HG03060 (cell line): Measurements from ENCODE around the gene GNG8.

Source experiments
- ATAC-seq: cut with Tn5 transposase; IDR thresholded peaks from one replicate; pipeline ENCODE4 v1.9.1; 2021; ENCODE audit warnings: low read depth, moderate number of reproducible peaks; ENCODE audit not compliant: unreplicated experiment

The GNG8 gene

DNA sequence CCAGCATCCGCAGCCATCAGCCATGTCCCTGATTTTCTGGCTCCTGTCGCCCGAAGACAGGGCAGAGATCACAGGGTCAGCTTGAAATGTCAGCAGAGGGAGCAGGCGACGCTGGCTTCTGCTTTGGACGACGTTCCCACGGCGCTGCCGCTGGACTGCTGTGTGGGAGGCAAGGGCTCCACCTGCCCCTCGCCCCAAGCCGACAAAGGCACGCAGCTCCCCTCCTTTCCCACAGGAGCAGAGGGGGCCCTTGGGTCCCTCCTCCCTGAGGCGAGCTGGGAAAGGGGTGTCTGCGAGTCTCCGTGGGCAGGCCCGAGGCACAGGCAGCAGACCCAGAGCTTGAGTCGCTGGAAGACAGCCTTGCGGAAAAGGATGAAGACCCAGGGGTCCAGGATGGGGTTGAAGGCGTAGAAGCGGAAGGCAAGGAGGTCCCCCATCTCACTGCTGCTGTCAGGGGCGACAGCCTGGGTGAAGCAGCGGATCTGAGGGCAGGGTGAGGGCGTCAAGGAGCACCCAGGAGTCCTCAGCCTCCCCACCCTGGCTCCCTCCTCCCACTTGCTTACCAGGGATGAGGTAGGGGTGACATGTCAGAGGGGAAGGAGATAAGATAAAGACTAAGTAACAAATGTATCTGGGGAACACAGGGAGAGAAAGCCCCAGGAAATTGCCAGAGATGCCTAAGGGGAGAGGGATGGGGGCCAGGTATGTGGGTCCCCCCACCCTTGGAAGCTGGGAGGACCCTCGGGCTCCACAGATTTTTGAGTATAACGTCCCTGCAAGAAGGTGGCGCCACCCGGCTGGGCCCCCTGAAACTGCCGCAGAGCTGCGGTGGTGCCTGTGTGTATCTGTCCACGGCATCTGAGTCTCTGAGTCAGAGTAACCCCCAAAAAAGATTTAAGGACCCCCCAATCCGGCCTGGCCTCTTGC lies 14.5 kb downstream of the GNG8 start:
- ATAC-seq = no peak

- ATAC-seq = no peak
Observed at GRCh38 chr19:46620716-46621115, 15.3 kb downstream of the GNG8 start.

DNA sequence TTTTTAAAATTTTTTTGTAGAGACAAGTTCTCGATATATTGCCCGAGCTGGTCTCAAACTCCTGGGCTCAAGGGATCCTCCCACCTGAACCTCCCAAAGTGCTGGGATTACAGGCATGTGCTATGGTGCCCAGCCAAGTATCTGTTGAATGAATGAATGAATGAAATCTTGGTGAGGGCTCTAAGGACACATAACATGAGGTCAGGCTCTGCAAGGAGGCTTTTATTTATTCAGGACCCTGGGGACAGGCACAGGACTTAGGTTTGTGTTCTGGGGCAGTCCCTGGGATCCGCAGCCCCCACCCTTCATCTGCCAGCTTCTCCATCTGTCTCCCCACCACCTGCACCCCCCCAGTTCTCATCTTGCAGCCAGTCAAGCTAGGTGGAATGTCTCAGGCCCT lies 15.7 kb downstream of the GNG8 start:
- ATAC-seq = no peak

DNA sequence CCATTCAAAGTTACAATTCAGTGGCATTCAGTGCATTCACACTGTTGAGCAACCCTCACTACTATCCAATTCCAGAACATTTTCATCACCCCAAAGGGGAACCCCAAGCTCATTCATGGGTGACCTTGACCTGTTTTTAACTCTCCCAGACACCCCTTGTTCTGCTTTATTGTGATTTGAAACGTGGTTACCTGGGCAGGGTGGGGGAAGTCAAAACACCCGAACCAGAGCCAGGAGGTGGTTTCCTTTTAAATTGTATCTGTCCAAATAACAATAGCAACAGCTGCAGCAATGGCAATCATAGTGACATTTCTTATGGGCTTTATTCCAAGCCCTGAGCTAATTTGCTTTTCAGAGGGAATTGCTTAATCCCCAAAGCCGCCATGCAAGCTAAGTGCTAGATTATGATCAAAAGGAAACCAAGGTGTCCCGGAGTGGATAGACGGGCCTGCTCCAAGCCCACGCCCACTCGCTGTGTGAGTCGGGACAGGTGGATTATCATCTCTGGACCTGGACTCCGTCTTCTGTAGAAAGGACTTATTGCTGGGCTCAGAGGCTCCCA lies 17.3 kb downstream of the GNG8 start:
- ATAC-seq = no peak

- no peak for ATAC-seq
Observed at GRCh38 chr19:46617601-46618000, 18.4 kb downstream of the GNG8 start.

DNA sequence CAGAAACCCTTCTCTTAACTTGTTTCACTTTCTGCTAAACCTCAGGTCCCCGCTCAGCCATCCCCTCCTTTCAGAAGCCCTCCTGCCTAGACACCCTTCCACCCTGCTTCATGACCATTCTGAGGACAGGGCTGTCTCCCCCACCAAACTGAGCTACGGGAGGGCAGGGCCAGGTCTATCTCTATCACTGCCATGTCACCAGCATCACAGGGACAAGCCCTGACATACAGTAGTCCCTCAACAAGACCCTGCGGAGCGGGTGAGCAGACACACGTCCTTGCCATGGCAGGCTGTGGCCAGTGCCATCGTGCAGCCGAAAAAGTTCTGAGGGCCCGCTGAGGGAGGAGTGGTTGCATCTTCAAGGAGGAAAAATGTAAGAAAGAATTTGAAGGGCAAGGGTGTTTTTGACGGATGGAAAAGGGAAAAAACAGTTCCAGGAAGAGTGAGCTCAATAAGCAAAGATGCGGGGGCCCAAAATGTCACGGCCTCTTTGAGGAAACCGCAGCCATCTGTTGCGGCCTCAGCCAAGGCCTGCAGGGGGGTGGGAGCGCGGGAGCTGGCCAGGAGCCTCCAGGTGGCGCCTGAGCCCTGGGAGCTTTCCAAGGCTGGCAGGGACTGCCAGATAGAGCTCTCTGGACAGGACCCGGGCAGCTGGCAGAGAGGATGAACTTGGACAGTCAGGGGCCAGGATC lies 19.2 kb downstream of the GNG8 start:
- no peak for ATAC-seq

DNA sequence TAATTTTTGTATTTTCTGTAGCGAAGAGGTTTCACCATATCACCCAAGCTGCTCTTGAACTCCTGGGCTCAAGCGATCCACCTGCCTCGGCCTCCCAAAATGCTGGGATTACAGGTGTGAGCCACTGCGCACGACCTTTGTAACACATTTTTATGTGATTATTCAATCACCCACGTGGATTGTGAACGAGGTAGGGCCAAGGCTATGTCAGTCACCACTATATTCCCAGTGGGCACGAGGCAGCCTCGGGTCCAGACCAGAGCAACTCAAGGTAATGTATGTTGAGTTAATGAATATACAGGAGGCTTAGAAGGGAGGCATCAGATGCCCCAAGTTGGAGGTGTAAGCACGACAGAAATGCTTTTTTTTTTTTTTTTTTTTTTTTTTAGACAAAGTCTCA lies 20.0 kb downstream of the GNG8 start:
- no peak for ATAC-seq

DNA sequence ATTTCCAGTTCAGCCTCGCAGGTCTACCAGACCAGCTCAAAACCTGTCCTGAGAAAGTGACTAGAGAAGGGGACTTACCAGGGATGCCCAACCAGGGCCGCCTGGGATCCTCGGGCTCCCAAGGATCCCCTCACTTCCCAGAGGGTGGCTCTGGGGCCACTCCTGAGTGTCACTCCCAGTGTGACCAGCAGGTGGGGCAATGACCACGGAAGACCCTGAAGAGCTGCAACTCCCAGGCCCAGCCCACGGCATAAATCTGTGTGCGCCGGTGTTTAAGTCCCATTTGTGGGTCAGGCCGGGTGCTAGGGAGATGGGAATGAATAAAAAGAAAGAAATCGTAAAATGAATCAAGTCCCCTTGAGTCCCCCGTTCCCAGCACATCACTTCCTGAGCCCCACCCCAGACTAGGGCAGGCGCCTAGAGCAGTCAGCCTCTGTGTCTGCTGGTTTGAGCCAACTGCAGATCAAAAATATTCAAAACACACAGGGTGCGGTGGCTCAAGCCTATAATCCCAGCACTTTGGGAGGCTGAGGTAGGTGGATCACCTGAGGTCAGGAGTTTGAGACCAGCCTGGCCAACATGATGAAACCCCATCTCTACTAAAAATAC lies 21.8 kb downstream of the GNG8 start:
- ATAC-seq = no peak

DNA sequence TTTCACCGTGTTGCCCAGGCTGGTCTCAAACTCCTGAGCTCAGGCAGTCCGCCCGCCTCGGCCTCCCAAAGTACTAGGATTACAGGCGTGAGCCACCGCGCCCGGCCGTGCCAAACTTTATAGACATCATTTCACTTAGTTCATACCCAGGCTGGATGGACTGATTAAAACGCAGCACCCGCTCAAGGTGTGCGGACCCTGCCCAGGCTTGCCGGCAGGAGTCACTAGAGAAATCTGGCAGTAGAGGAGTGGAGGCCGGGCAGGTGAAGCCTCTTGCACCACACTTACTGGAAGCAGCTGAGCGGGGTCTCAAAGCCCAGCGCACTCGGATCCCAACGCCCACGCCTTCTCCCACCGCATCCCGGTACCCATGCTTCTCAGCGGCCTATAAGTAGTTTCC lies 22.5 kb downstream of the GNG8 start:
- no peak for ATAC-seq

GRCh38 chr19:46611776-46612175 lies 24.2 kb downstream of the GNG8 start:
- no peak for ATAC-seq

DNA sequence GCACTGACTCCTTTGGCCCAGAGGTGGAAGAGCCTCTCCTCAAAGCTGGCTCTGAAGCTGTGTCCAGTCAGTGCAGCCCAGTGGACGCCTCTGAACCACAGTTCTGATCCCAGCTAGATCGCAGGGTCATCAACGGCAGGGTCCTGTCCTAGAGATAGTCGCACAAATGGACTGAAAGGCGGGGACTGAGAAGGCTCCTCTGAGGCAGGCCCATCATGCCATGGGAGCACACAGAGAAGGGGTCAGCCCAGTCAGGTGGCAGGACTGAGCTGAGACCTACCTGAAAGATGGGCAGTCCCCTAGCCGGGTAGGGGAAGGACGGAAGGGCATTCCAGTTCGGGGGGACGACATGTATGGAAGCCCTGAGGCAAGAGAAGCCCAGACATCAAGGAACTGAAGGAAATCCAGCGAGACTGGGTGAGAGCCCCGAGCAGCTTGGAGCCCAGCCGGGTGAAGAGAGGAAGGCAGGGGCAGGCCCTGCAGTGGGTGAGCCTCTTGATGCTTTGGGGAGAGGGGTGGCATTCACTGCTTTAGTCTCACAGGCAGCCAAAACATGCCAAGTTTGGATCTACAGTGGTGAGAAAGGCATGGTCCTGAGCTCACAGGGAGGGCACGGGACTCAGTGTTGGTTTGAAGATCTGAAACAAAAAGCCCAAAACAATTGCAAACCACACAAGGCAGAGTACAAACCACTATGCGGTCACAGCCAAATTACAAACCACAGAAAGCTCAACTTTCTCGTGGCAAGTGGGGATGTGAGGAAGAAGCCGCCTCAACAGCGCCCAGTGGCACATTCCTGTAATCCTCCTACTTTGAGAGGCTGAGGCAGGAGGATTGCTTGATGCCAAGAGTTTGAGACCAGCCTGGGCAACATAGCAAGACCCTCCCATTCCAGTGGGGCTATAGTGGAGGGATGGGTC lies 24.9 kb downstream of the GNG8 start:
- no peak for ATAC-seq

DNA sequence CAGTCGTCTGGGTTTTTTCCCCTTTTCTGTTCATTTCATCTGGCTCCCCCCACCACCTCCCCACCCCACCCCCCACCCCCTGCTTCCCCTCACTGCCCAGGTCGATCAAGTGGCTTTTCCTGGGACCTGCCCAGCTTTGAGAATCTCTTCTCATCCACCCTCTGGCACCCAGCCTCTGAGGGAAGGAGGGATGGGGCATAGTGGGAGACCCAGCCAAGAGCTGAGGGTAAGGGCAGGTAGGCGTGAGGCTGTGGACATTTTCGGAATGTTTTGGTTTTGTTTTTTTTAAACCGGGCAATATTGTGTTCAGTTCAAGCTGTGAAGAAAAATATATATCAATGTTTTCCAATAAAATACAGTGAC lies 25.6 kb downstream of the GNG8 start:
- ATAC-seq = no peak

DNA sequence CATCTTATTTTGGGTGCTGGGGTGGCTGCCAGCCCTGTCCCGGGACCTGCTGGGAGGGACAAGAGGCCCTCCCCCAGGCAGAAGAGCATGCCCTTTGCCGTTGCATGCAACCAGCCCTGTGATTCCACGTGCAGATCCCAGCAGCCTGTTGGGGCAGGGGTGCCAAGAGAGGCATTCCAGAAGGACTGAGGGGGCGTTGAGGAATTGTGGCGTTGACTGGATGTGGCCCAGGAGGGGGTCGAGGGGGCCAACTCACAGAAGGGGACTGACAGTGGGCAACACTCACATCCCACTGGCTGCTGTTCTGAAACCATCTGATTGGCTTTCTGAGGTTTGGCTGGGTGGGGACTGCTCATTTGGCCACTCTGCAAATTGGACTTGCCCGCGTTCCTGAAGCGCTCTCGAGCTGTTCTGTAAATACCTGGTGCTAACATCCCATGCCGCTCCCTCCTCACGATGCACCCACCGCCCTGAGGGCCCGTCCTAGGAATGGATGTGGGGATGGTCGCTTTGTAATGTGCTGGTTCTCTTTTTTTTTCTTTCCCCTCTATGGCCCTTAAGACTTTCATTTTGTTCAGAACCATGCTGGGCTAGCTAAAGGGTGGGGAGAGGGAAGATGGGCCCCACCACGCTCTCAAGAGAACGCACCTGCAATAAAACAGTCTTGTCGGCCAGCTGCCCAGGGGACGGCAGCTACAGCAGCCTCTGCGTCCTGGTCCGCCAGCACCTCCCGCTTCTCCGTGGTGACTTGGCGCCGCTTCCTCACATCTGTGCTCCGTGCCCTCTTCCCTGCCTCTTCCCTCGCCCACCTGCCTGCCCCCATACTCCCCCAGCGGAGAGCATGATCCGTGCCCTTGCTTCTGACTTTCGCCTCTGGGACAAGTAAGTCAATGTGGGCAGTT lies 26.2 kb downstream of the GNG8 start:
- no peak for ATAC-seq

DNA sequence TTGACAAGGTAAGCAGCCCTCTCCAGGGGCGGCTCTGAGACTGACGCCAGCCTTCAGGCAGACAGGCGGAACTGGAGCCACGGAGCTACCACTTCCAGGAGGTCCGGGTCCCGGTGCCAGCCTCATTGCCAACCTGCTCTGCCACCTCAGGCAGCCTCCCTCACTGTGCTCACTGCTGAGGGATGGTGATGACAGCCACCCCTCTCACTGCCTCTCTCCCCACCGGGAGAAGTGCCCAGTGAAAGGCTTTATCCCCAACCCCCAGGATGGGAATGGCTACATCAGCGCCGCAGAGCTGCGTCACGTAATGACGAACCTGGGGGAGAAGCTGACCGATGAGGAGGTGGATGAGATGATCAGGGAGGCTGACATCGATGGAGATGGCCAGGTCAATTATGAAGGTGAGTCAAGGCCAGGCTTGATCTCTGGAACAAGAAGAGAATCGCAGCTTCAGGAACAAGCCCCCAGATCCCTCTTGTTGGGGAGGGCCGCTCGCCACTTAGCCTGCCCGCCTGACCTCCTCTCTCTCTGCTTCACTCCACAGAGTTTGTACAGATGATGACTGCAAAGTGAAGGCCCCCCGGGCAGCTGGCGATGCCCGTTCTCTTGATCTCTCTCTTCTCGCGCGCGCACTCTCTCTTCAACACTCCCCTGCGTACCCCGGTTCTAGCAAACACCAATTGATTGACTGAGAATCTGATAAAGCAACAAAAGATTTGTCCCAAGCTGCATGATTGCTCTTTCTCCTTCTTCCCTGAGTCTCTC lies 27.2 kb downstream of the GNG8 start:
- ATAC-seq = no peak

- ATAC-seq = no peak
Observed at GRCh38 chr19:46608178-46608577, 27.8 kb downstream of the GNG8 start.

DNA sequence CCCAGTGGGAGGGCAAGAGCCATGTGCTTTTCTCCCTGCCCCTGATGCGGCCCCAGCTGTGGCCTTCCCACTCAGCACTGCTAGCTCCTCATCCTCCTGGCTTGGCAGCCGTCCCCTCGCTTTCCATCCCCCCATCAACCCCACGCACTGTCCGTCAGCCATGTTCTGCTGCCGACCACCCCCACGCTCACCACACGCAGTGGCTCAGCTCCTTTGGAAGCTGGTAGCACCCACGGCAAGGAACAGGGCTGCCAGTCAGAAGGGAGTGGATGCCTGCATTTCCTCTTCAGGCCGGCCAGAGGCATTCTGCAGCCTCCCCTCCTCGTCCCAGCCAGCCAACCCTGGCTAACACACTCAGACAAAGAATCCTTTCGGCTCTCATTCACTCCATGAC lies 28.6 kb downstream of the GNG8 start:
- ATAC-seq = no peak

GRCh38 chr19:46606681-46607447 lies 29.1 kb downstream of the GNG8 start:
- ATAC-seq = no peak

GRCh38 chr19:46606019-46606418 lies 30.0 kb downstream of the GNG8 start:
- no peak for ATAC-seq
